ENCODE results near the gene MAP3K15. TPM values are rescaled to one million over a fixed set of nuclear protein-coding genes. Genes with fewer than 3 reads are reported as not detected.

Gene MAP3K15
- total and polyA plus RNA-seq, 8 donors, result 0.32 to 7.1 (median 1.2) TPM

DNA sequence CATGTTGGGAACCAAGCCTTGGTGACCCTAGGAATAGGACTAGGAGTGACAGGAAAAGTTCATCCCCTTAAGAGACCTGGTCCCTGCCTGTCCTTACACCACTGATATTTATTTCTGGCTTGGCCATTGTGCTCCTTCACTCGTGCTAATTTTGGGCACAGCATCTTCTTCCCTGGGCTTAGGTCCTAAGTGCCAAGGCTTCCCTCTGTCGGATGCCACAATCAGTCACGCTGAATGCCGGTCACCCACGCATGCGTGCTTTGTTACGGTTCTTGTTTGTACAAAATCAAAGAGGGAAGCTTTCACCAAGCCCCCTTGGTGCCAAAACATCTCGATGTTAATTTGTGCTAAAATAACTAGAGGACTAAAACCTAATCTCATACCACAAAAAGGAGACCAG lies 17.4 kb upstream of the MAP3K15 start:
- TF ChIP-seq, protein P1, sequence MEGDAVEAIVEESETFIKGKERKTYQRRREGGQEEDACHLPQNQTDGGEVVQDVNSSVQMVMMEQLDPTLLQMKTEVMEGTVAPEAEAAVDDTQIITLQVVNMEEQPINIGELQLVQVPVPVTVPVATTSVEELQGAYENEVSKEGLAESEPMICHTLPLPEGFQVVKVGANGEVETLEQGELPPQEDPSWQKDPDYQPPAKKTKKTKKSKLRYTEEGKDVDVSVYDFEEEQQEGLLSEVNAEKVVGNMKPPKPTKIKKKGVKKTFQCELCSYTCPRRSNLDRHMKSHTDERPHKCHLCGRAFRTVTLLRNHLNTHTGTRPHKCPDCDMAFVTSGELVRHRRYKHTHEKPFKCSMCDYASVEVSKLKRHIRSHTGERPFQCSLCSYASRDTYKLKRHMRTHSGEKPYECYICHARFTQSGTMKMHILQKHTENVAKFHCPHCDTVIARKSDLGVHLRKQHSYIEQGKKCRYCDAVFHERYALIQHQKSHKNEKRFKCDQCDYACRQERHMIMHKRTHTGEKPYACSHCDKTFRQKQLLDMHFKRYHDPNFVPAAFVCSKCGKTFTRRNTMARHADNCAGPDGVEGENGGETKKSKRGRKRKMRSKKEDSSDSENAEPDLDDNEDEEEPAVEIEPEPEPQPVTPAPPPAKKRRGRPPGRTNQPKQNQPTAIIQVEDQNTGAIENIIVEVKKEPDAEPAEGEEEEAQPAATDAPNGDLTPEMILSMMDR (IDR thresholded peaks at IDR 0.05), result no peak
- no peak for DNase-seq
- H3K4me3 ChIP-seq, result no peak overlapping the region
- H3K36me3 ChIP-seq, result no peaks in the 10 kb centered on the region
- ATAC-seq, result no peak
- 72 to 81% methylated on average over 8 of the region's 8 CpGs for WGBS, 2 donors
- no peaks in the 10 kb centered on the region for H3K4me1 ChIP-seq
- H3K9me3 ChIP-seq, result no peaks in the 10 kb centered on the region
- no peak for FAIRE-seq
- H3K27ac ChIP-seq, result no peak overlapping the region
- peaks cover 0 to 4% (median 0%) of the 10 kb centered on the region in 4 donors for H3K27me3 ChIP-seq
- intact Hi-C loops (cut with DNase I), result loop anchor here in 1 of 3 donors (10.0 kb wide), 1 partner anchor 158 kb away; no protein-coding TSS in a partner anchor

DNA sequence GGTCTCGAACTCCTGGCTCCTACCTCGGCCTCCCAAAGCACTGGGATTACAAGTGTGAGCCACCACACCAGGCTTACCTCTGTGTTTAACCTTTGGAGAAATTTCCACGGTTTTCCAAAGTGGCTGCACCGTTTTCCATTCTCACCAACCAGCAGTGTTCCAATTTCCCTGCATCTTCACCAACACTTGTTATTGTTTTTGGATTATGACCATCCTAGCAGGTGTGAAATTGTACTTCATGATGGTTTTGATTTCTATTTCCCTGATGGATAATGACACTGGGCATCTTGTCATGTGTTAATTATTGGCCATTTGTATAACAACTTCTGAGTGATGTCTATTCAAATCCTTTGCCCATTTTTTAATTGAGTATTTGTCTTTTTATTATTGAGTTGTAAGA lies 2.7 kb upstream of the MAP3K15 start:
- H3K27ac ChIP-seq, result no peak overlapping the region
- DNase-seq (no peak), ATAC-seq (no peak), FAIRE-seq (no peak)
- no peaks in the 10 kb centered on the region for H3K36me3 ChIP-seq
- WGBS, 2 donors, result 63 to 77% methylated on average over 4 of the region's 4 CpGs
- no peak overlapping the region for H3K4me3 ChIP-seq
- TF ChIP-seq, protein P1 (IDR thresholded peaks at IDR 0.05), result no peak
- H3K27me3 ChIP-seq, result peaks cover 0 to 4% (median 0%) of the 10 kb centered on the region in 4 donors
- no peaks in the 10 kb centered on the region for H3K4me1 ChIP-seq
- intact Hi-C loops (cut with DNase I), result no loop called here
- no peaks in the 10 kb centered on the region for H3K9me3 ChIP-seq

DNA sequence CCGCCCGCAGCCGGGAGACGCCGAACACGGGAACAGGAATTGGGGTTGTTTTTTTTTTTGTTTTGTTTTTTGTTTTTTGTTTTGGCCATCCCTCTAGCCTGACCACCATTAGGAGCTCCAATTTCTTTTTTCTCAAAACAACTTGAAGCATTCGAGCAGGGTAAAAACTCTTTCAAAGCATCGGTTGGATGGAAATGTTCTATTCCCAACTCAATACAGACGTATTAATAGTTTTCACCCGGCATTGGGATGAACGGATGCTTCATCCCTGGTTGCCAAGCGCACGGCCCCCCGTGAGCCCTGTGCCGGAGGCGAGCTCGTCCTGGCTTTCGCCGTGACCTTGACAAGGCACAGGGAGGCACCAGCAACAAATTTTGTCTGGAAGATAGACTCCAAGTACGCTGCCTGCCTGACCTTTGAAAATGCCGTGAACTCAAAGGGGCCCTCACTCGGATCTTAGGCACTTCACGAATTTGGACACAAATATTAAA lies 352 bp upstream of the MAP3K15 start:
- TF ChIP-seq, protein P1 (IDR thresholded peaks at IDR 0.05), result peak in 1 of 4 donors; percentile 30
- Histone ChIP-seq H3K4me1 (no peaks in the 10 kb centered on the region), H3K27ac (no peak overlapping the region), H3K4me3 (peak overlapping the region in 2 of 4 donors; percentile 27 to 36), H3K36me3 (no peaks in the 10 kb centered on the region), H3K27me3 (peaks cover 0 to 4% (median 0%) of the 10 kb centered on the region in 4 donors), H3K9me3 (no peaks in the 10 kb centered on the region)
- FAIRE-seq, result no peak
- WGBS, 2 donors, result 2 to 31% methylated on average over 23 of the region's 23 CpGs
- intact Hi-C loops (cut with DNase I), result no loop called here
- DNase-seq, result no peak
- peak; percentile 11 to 30 (median 26) for ATAC-seq

DNA sequence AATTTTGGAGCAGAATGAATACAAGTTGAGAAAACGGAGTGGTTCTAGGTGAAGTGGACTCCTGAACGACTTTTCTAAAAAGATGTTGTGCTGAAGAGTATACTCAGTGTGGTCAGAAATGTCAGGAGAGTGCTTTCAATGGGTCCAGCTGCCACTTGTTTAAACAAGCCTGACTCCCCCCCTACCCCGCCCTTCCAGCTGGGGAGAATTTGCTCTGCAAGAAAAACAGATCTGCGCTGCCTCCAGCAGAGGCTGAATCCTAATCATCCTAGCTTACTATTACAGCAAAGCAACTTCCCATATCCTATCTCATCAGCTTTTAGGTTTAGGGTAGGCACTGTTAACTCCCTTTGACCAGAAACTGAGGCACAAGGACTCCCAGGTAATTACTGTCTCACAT lies 1.9 kb downstream of the MAP3K15 start:
- intact Hi-C loops (cut with DNase I), result no loop called here
- no peaks in the 10 kb centered on the region for H3K9me3 ChIP-seq
- no peaks in the 10 kb centered on the region for H3K4me1 ChIP-seq
- H3K36me3 ChIP-seq, result no peaks in the 10 kb centered on the region
- 38 to 40% methylated on average over 4 of the region's 4 CpGs for WGBS, 2 donors
- H3K27ac ChIP-seq, result no peak overlapping the region
- FAIRE-seq (no peak), ATAC-seq (peak in 3 of 4 donors; percentile 42 to 78 (median 60)), DNase-seq (peak in 1 of 6 donors; percentile 11)
- TF ChIP-seq, protein P1 (IDR thresholded peaks at IDR 0.05), result no peak
- peaks cover 0 to 4% (median 0%) of the 10 kb centered on the region in 4 donors for H3K27me3 ChIP-seq
- no peak overlapping the region for H3K4me3 ChIP-seq

DNA sequence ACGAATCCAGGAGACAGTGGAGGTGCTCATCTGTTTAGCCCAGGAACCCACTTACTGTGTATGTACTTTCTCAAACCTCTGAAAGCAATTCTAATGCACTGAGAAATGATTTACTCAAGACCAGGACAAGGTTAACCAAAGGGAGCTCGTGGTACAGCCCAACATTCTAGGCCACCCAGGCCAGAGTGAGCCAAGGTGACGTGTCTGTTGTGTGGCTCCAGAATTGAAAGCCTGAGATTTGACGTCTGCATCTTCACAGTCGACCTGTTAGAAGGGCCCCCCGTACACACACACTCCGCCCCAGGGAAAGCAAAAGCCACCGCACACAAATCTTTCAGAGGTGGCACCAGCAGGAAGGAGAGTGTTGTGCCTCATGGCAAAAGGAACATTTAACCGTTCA lies 2.3 kb downstream of the MAP3K15 start:
- no peak overlapping the region for H3K4me3 ChIP-seq
- DNase-seq (no peak), ATAC-seq (peak in 2 of 4 donors; percentile 24 to 38), FAIRE-seq (no peak)
- H3K27ac ChIP-seq, result no peak overlapping the region
- H3K9me3 ChIP-seq, result no peaks in the 10 kb centered on the region
- peaks cover 0 to 4% (median 0%) of the 10 kb centered on the region in 4 donors for H3K27me3 ChIP-seq
- TF ChIP-seq, protein P1 (IDR thresholded peaks at IDR 0.05), result no peak
- H3K4me1 ChIP-seq, result no peaks in the 10 kb centered on the region
- intact Hi-C loops (cut with DNase I), result no loop called here
- WGBS, 2 donors, result 41% methylated on average over 9 of the region's 9 CpGs
- H3K36me3 ChIP-seq, result no peaks in the 10 kb centered on the region
